DOHH2 (cell line): Measurements from ENCODE around the gene CCDC149.

Experiments
- H3F3A ChIP-seq: fragments of 200-600 bp; sonication (generic), shearing (Covaris generic); 2 replicates; pipeline ENCODE4 v1.6.0; 2016; ENCODE audit warnings: antibody characterized with exemption, mild to moderate bottlenecking; ENCODE audit not compliant: control insufficient read depth, insufficient read depth
- H3K27ac ChIP-seq: fragments of 200-600 bp; sonication (generic); 2 replicates; pipeline ENCODE4 v1.5.1; 2014; ENCODE audit warnings: low read depth, mild to moderate bottlenecking, low read length, moderate library complexity
- H3K27me3 ChIP-seq: fragments of 200-600 bp; sonication (generic); 2 replicates; pipeline ENCODE4 v1.6.1; 2014; ENCODE audit warnings: mild to moderate bottlenecking, low read length, mixed read lengths; ENCODE audit not compliant: control insufficient read depth
- H3K36me3 ChIP-seq: fragments of 200-600 bp; sonication (generic); 2 replicates; pipeline ENCODE4 v1.6.1; 2014; ENCODE audit warnings: mild to moderate bottlenecking, low read length, moderate library complexity, mixed read lengths; ENCODE audit not compliant: control insufficient read depth
- H3K4me1 ChIP-seq: fragments of 200-600 bp; sonication (generic); 2 replicates; pipeline ENCODE4 v1.6.1; 2014; ENCODE audit warnings: mild to moderate bottlenecking, low read length, mixed read lengths; ENCODE audit not compliant: control insufficient read depth
- H3K4me2 ChIP-seq: fragments of 200-600 bp; sonication (generic); 2 replicates; pipeline ENCODE4 v1.6.0; 2014; ENCODE audit warnings: mild to moderate bottlenecking, low read length, moderate library complexity
- H3K4me3 ChIP-seq: fragments of 200-600 bp; sonication (generic); 2 replicates; pipeline ENCODE4 v1.5.1; 2014; ENCODE audit warnings: mild to moderate bottlenecking, low read length, mixed read lengths
- H3K79me2 ChIP-seq: fragments of 200-600 bp; sonication (generic); 2 replicates; pipeline ENCODE4 v1.6.1; 2014; ENCODE audit warnings: mild to moderate bottlenecking, low read length, mixed read lengths; ENCODE audit not compliant: control insufficient read depth
- H3K9me2 ChIP-seq: fragments of 200-600 bp; sonication (generic); replicated peaks from 2 replicates; pipeline ENCODE4 v1.6.1; 2014; ENCODE audit warnings: mild to moderate bottlenecking, low read length, mixed read lengths; ENCODE audit not compliant: control insufficient read depth
- H3K9me3 ChIP-seq: fragments of 200-600 bp; sonication (generic); 2 replicates; pipeline ENCODE4 v1.6.1; 2014; ENCODE audit warnings: antibody characterized with exemption, low read length, mixed read lengths; ENCODE audit not compliant: control insufficient read depth, insufficient read depth
- H4K20me1 ChIP-seq: fragments of 200-600 bp; sonication (generic); 2 replicates; pipeline ENCODE4 v1.6.0; 2014; ENCODE audit warnings: low read depth, mild to moderate bottlenecking, antibody characterized with exemption, low read length, moderate library complexity; ENCODE audit not compliant: control insufficient read depth, insufficient read depth
- EZH2phosphoT487 ChIP-seq: fragments of 200-600 bp; sonication (generic); IDR thresholded peaks from 2 replicates; pipeline ENCODE4 v1.6.1; 2017; ENCODE audit warnings: borderline replicate concordance, mild to moderate bottlenecking, antibody characterized with exemption, low read length, moderate library complexity, mixed read lengths
- TF ChIP-seq, protein P1 (sequence below): fragments of 200-600 bp; sonication (generic); IDR thresholded peaks from one replicate; pipeline ENCODE4 v1.5.1; 2014; ENCODE audit warnings: antibody characterized with exemption, mild to moderate bottlenecking, low read depth, low read length; ENCODE audit not compliant: poor library complexity, severe bottlenecking

Gene CCDC149

DNA sequence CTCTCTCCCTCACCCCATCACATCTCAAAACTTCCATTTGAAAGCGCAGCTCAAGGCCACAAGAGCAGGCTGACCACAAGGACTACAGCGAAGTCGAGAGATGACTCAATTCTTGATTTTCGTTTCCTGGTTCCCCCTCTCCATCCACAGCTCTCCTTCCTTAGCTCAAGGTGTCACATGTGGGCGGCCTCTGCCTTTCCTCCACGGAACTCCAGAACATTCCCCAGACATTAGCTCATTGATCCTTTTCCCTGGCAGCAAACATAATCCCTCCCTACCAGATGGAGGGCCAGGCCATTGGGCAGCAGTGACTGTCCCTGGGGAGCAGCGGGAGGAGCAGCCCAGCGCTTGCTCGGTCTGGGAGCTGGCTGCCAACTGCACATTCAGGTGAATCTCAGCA is 56.3 kb downstream of the CCDC149 start:
- no peak overlapping the region for H3K4me3 ChIP-seq
- H3K9me2 ChIP-seq, result no peaks in the 10 kb centered on the region
- no peak for TF ChIP-seq EZH2phosphoT487
- TF ChIP-seq, protein P1, sequence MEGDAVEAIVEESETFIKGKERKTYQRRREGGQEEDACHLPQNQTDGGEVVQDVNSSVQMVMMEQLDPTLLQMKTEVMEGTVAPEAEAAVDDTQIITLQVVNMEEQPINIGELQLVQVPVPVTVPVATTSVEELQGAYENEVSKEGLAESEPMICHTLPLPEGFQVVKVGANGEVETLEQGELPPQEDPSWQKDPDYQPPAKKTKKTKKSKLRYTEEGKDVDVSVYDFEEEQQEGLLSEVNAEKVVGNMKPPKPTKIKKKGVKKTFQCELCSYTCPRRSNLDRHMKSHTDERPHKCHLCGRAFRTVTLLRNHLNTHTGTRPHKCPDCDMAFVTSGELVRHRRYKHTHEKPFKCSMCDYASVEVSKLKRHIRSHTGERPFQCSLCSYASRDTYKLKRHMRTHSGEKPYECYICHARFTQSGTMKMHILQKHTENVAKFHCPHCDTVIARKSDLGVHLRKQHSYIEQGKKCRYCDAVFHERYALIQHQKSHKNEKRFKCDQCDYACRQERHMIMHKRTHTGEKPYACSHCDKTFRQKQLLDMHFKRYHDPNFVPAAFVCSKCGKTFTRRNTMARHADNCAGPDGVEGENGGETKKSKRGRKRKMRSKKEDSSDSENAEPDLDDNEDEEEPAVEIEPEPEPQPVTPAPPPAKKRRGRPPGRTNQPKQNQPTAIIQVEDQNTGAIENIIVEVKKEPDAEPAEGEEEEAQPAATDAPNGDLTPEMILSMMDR, result no peak
- H3F3A ChIP-seq, result no peaks in the 10 kb centered on the region
- H3K79me2 ChIP-seq, result no peaks in the 10 kb centered on the region
- no peak overlapping the region for H3K4me2 ChIP-seq
- no peaks in the 10 kb centered on the region for H4K20me1 ChIP-seq
- H3K9me3 ChIP-seq, result no peaks in the 10 kb centered on the region
- H3K27ac ChIP-seq, result no peak overlapping the region
- no peaks in the 10 kb centered on the region for H3K4me1 ChIP-seq
- no peaks in the 10 kb centered on the region for H3K27me3 ChIP-seq
- no peaks in the 10 kb centered on the region for H3K36me3 ChIP-seq

DNA sequence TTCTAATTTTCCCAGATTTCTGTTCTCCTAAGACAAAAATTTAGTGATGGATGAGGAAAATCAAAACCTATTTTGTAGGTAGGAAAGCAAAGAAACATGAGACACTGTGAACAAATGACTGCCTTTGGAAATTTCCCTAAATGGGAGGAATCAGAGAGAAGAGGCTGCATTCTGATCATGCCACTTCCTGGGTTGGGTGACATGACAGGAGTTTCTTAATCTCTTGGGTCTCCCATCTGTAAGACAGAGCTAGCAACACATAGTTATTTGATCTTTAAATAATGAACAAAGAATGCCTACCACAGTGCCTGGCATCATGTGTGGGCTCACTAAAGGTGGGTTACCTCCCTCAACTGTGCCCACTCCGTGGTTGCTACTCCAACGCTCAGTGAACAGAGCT is 57.1 kb downstream of the CCDC149 start:
- H3K9me3 ChIP-seq, result no peaks in the 10 kb centered on the region
- H4K20me1 ChIP-seq, result no peaks in the 10 kb centered on the region
- no peak overlapping the region for H3K4me2 ChIP-seq
- no peaks in the 10 kb centered on the region for H3K36me3 ChIP-seq
- no peak overlapping the region for H3K27ac ChIP-seq
- no peaks in the 10 kb centered on the region for H3K9me2 ChIP-seq
- H3K79me2 ChIP-seq, result no peaks in the 10 kb centered on the region
- H3K27me3 ChIP-seq, result no peaks in the 10 kb centered on the region
- TF ChIP-seq, protein P1, result no peak
- no peak for TF ChIP-seq EZH2phosphoT487
- H3K4me3 ChIP-seq, result no peak overlapping the region
- no peaks in the 10 kb centered on the region for H3K4me1 ChIP-seq
- H3F3A ChIP-seq, result no peaks in the 10 kb centered on the region

DNA sequence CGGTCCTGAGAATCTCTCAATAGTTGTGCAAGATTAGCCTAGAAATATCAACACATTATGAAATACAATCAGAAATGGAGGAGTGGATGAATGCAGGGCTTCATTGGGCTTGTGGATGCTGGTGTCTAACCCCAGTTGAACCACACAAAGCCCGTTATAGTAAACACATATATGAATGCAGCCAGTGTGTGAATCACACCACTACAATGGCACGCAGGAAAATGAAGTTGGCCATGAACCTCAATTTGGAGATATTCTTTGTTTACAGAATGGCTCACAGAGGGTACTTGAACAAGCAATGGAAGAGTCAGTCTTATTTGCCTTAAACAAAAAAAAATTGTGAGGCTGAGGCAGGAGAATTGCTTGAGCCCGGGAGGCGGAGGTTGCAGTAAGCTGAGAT is 59.7 kb downstream of the CCDC149 start:
- no peaks in the 10 kb centered on the region for H3K27me3 ChIP-seq
- H3K36me3 ChIP-seq, result no peaks in the 10 kb centered on the region
- no peak overlapping the region for H3K4me2 ChIP-seq
- no peaks in the 10 kb centered on the region for H4K20me1 ChIP-seq
- no peaks in the 10 kb centered on the region for H3K79me2 ChIP-seq
- no peaks in the 10 kb centered on the region for H3K4me1 ChIP-seq
- H3F3A ChIP-seq, result no peaks in the 10 kb centered on the region
- no peak overlapping the region for H3K27ac ChIP-seq
- no peak for TF ChIP-seq EZH2phosphoT487
- TF ChIP-seq, protein P1, result no peak
- H3K4me3 ChIP-seq, result no peak overlapping the region
- H3K9me3 ChIP-seq, result no peaks in the 10 kb centered on the region
- no peaks in the 10 kb centered on the region for H3K9me2 ChIP-seq

DNA sequence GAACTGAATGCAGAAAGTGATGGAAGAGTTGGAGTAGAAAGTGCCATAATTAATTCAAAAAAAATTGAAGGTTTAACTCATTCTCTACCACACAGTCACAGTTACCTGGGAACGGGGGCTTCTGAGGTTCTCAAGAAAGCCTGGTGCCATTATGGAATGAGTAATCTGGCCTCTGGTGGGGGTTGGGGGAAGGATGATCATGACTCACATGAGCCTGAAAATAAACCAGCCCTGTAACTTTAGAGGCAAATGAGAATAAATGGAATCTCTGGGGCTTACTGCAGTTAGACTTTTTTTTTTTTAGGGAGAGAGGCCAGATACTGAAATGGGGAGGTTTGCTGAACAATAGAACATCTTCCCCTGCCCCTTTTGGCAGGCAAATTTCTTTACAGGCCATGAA is 62.2 kb downstream of the CCDC149 start:
- Histone ChIP-seq H3K4me3 (no peak overlapping the region), H3K4me1 (no peaks in the 10 kb centered on the region), H3F3A (no peaks in the 10 kb centered on the region), H3K79me2 (no peaks in the 10 kb centered on the region), H3K36me3 (no peaks in the 10 kb centered on the region), H3K27me3 (no peaks in the 10 kb centered on the region), H3K9me3 (no peaks in the 10 kb centered on the region), H3K9me2 (no peaks in the 10 kb centered on the region), H4K20me1 (no peaks in the 10 kb centered on the region), H3K27ac (no peak overlapping the region), H3K4me2 (no peak overlapping the region)
- TF ChIP-seq EZH2phosphoT487, result no peak
- TF ChIP-seq, protein P1, result no peak
